Measurements from ENCODE around the gene COA1.

GRCh38 chr7:43679210-43680068, 49.9 kb downstream of the COA1 start:
- TF ChIP-seq CTCF (IDR thresholded peaks at IDR 0.05) (no peak), EZH2phosphoT487 (IDR thresholded peaks at IDR 0.05) (no peak)
